Glomerular visceral epithelial cell (primary cell): ENCODE data around the gene ICAM2.

Experiments used
- DNase-seq: peaks from one replicate; pipeline ENCODE4 v3.0.0-alpha.2; 2016; ENCODE audit errors: extremely low spot score

The ICAM2 gene

DNA sequence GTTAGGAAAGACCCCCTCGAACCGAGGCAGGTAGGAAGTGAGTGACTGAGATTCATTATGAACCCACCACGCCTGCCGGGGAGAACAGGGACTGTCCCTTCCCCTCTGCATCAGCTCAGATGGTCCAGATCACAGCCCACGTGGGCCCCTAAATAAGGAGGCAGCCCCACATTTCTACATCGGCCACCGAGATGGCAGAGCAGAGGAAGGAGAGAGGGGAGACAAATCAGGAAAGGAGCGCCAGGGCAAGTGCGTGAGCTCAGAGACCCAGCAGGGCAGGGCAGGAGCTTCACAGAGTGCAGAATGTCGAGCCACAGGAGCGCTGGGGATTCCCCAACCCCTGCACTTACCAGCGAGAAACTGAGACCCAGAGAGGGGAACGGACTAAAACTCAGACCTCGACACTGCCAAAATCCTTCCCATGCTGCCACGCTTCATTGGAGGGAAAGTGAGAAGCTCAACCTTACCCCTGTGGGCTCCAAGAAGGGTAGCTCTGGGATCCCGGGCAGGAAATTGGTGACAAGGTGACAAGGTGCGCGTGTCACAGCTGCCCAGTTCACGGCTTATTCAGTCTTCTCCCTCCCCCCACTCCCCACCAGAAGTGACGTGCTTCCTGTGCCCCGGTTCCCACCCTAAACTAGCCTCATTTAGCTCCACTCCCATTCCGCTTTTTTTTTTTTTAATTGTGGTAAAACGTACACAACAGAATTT, at the start of gene ICAM2:
Gene ICAM2, minus strand, starts transcription at position 578 of the 711 bp plus-strand sequence. CDS start 13,942 bp downstream, outside the sequence.
- no peak for DNase-seq

DNA sequence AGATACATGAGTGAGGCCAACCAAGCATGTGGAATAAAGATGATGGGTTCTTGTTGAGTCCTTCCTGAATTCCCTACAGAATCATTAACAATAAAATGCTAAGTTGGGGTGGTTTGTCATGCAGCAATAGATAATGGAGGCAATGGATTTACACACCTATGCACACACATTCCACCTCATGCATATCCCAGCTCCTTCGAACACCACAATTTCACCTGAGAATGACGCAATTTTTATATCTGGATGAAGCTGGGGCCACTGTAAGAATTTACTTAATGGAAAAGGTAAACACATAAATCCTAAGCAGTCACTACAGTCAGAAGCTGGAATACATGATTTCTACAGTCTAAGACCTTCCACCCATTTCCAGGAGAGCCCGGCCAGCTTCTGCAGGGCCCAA, 49.8 kb upstream of the ICAM2 start:
- no peak for DNase-seq

DNA sequence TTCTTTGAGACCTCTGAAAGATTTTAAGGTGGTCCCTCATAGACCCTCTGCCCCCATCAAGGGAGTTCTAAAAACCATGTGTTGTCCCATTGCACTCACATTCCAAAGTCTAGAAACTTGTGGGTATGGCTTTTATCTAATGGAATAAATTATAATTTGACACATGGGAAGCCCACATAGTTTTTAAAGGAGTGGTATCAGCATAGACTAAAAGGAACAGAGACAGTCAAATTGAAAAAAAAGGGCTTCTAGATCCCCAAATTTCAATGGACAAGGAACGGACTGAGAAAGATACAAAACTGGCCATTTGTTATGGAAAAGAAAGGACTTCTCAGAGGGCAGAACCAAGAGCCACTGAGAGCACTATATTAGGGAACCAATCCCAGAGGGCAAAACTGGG, 48.7 kb upstream of the ICAM2 start:
- no peak for DNase-seq

DNA sequence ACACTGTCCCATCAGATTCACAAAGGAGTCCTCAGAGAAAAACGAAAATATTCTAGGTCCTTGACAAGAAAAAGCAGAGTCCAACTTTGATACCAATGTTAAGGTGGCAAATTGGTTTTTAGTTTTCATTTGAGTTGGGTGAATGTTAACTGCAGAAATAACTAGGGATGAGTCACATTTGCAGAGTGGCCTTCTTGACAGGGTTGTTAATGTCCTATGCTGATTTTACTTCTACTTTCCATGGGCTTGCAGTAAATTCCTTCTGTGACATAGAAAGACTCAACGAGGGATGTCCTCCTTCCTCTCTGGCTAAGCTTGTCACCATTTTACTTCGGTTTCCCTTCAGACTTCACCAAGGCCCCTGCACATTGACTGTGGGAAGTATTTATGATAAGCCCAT, 47.2 kb upstream of the ICAM2 start:
- DNase-seq = no peak

DNA sequence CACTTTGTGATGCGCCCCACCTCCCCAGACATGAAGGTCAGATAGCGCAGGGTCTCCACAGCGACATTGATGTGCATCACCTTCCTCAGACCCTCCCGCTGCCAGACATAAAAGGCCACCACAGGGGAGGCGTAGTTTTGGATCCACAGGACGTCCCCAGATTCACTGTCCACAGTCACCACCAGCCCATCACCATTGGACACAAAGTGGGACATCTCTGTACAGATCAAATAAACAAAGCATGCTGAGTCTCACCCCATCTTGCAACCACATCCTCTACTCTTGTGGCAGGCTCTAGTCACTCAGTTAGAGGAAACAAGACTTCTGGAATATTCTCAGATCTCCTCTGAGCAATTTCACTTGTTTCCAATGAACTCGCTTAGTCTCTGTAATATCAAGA, 46.3 kb upstream of the ICAM2 start:
- no peak for DNase-seq

DNA sequence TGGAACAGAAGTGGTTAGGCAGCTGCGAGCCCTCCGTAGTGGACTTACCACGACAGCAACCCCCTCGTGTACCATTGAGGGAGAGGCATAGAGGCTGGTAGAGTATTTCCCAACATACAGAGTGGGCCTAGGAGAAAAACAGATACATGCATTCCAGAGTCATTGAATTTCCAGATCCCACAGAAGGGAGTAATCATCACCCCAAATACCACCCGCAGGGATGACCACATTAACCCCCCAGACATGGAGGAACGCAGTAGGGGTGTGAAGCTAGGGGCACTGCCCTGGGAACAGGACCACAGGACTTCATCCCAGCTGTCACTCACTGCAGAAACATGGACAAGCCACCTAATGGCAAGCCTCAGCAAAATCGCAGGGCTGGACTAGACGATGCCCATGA, 44.7 kb upstream of the ICAM2 start:
- no peak for DNase-seq

DNA sequence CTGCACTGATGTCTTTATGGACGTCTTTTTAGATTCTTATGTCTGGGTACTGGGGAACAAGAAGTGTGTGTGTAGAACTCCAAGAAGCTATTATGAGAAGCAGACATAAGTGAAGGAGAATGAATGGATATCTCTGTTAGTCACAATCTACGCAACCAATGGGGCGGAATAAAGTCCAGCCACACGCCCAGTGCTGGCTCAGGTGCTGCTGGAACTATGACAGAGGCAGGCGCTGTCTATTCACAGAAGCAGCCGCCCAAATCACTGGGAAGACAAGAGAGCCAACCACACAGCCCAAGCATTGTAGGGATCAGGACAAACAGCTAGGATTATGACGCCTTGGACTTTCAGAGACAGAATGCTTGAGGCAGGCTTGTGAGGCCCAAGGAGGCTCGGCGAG, 43.9 kb upstream of the ICAM2 start:
- DNase-seq = no peak

DNA sequence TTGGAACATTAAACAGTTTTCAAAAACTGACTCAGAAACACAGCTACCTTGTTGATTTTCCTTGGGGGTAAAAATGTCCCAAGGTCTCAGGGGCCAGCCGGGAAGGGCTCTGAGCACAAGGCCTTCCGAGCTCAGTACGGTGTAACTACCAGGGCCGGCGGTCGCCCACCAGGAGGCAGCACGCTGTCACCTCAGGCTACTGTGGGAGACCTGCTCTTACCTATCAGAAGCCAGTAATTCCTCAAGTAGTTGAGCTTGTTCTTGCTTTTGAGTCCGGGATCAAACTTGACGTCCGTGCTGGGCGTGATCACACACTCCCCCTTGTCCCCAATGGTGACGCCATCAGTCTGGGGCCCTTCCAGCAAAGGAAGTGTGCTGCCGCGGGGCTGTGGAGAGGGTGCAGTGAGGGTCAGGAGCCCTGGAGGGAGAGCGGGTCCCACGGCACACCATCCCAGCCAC, 43.4 kb upstream of the ICAM2 start:
- peak; percentile 30 for DNase-seq

DNA sequence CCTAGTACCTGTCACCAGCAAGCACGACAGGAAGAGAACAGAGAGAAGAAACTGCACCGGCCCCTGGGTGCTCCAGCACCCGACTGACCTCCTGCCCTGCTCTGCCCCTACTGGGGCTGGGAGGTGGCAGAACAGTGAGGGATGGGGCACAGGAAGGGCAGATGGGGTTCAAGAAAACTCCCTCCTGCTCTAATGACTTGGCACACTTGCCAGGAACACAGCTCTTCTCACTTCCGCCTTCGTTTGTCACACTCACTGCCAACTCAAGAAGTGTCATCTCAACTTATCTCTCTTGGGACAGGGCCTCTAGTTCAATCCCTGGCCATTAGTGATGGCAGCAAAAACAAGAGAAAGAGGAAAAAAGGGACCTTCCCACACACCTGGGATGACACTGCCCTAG, 42.7 kb upstream of the ICAM2 start:
- no peak for DNase-seq

DNA sequence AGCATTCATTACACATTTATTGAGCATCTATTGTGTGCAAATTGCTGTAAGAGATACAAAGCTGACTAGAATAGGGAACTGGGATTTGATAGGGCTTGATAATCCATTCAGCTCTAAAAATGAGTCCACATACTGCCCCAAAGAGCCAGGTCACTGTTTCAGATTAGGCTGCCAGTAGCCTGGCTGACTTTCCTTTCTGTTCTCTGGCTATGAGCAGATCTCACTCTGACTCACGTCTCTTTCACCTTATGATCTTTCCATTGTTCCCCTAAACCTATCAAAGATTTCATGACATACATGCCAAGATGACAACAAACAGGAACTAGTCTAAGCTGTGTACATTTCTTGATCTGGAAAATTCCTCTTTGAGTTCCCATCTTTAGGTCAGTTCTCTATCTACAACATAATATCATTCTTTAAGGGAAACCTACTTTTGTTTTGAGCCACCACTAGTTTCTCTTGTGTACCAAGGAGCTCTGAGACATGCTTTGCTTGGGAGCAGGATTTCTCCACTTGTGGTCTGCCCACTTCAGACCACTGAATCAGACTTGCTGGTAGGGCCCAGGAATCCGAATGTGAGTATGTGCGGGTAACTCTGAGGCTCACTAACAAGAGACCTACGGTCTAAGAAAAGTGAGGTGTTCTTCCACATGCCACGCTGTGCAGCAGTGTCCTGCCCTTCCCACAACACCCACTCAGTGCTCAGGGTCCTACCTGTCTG, 40.9 kb upstream of the ICAM2 start:
- no peak for DNase-seq

DNA sequence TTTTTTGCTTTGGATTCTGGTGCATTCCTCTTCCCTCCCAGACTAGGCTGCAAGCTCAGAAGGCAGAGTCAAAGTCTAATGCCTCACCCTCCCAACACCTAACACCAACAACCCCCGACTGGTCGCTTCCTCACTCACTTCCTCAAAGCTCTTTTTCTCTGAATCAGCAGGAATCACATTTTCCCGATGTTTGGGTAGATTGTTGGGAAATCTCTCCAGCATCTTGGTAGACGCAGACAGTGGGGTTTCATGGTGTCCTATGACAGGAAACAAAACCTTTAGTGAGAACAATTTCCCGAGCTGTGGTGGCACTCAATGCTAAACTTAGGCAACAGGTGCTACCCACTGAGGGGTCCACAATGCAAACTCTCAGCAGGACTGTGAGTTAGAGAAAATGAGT, 39.9 kb upstream of the ICAM2 start:
- no peak for DNase-seq

DNA sequence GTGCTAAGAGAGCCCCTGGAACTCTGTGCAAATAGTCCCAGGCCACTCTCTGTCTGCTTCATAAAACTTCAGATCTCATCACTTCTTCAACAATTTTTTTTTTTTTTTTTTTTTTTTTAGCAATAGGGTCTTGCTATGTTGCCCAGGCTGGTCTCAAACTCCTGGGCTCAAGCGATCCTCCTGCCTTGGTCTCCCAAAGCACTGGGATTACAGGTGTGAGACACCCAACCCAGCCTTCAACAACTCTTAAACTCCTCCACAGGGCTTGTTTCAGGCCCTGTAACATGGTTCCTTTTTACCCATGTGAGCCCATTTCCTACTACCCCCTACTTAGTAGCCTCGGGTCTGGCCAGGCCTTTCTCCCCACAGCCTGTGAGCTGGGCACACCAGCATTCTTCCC, 39.3 kb upstream of the ICAM2 start:
- DNase-seq = no peak

DNA sequence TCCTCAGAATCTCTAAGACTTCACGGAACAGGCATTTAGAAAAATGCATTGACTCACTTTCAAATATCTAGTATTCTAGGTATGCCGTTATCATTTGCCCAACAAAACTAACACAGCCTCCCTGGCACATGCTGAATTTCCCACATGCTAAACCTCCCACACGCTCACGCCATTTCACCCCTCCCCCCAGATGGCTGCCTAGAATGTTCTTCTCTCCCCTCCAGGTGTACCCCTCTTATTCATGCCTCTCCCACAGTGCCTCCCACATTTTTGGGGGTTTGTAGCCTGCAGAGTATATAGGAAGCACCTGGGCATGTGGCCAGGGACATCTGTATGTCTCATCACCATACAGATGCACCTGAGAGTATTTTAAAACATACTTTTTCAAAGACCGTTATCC, 38.2 kb upstream of the ICAM2 start:
- DNase-seq = no peak

DNA sequence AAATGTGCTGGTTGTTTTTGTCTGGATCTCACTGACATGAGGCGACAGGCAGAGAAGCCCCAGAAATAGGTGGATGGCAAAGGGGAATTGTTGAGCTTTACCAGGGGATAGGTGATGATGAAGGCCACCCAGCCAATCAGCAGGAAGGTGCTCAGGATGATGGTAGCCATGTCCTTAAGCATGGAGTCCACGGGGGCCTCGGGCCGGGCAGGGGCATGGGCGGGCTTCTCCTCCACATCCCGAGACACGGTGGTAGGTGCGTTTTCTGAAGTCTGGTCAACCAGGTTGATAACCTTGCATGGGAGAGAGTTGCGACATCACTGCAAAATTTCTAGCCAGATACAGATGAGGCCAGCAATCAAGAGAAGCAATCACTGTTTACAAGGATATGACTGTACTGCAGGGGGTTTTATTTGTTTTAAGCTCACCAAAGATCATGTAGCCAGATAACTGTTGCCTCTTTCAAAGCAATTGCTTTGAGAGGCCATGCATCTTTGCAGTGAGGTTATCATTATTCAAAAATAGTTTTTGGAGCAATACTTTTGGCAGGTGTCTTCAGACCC, 37.3 kb upstream of the ICAM2 start:
- DNase-seq = no peak

DNA sequence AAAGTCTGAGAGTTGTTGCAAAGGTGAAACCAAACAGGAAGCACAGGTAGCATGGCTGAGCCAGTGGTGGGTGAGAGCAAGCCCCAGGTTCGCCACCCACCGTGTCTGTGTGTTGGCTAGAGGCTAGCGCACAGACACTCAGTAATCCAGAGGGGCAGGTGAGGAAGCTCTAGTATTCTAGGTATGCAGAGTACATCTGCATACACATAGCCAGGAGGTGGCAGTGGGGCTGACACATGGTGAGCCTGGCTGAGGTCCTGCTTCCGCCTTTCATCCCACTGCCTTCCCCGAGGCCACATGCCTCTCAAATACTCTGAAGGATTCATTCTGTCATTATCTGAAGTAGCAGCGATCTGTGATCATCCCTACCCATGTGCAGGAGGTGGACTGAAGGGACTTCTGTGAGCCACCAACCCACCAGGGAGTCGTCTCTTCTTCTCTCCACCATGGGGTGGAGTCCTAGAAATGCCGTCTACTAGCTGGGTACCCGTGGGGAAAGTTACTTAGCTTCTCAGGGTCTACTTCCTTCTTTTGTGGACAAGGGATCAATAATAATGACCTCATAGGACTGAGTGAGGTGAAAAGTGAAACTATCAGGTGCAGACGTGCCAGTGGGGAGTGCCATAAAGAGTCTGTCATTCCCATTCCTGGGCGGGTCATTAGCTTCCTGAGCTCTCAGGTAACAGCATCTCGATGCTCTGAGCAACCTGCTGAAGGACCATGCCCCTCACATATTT, 36.0 kb upstream of the ICAM2 start:
- no peak for DNase-seq

DNA sequence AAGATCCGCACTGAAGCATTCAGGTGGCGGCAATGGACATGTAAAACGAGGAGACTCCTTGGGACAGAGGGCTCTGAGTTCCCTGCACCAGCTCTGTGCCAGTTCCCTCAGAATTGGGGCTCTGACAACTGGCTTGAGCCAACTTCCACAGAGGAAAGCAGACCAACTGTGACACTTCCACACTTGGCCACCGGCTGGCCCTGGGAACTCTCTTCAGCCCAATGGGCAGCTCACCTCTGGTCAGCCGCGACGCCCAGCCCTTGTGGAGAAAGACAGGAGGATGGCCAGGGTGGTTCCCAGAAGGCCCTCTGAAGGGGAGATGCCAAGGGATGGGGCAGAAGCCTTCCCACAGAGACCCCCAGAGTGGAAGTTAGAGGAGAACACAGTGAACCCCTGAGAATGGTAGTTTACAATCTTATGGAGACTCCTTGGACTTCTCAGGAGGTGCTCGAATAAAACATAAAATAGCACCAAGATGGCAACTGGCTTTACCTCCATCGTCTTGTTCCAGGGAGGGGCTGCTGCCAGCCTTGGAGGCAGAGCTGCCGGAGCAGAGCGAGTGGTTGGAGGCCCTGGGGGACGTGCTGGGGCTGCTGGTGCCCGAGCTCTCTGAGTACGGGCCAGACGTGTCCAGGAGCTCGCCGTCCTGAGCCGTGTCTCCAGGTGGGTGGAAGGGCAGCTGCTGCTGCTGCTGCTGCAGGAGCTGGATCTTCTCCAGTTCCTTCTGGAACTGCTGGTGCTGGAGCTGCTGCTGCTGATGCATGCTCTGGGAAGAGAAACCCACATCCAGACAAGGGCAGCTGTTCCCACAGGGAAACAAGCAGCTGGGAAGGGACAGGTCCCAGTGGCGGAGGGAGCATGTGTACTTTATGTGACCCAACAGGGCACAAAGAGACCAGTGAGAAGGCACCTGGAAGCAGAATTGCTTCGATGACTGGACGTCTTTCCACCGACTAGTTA, 35.0 kb upstream of the ICAM2 start:
- no peak for DNase-seq

DNA sequence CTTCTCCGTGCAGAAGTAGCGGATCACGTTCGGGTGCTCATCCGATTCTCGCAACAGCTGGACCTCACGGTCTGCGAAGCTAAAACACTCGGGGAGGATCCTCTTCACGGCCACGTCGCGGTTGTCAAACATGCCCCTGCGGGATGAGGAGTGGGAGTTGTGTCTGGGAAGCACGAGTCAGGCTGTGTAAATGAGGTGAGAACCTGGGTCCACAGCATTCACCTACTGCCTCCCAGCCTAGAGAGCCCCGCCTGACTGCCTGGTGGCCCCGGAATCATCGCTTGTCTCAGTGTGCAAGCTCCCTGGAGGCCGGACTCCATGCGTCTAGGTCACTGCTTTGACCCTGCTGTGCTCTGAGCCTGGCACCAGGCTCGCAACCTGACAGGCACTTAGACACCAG, 33.9 kb upstream of the ICAM2 start:
- DNase-seq = no peak

DNA sequence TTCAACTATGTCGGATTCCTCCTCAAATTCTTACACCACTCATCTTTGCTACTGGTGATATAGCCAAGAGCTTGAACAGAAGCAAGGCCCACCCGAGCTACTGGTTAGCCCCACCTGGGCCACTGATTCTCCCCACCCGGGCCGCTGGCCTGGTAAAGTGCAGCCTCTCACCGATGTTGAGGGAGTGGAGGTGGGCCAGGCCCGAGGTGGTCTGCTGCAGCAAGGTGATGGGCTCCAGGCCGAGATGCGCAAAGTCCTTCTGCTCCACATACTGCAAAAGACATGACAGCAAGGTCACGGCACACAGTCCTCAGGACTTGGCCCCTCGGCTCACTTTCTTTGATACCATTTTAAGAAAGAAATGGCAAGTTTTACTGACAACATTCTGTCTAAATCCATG, 32.7 kb upstream of the ICAM2 start:
- no peak for DNase-seq

DNA sequence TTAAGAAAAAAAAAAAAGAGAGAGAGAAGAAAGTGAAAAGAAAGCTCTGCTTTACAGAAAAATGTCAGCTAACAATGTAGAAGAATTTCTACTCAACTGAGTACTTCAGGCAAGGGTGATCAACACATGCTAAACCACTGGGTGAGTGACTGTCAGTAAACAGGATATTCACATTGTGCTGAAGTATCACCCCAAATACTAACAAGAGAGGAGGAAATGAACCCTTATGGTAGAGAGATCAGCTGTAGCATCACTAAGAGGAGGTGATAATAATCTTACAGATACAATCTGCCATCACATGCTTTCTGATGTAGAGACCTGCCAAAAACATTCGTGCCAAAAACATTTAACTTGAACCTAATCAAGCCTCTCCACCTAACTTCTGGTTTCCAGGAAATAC, 30.7 kb upstream of the ICAM2 start:
- no peak for DNase-seq

DNA sequence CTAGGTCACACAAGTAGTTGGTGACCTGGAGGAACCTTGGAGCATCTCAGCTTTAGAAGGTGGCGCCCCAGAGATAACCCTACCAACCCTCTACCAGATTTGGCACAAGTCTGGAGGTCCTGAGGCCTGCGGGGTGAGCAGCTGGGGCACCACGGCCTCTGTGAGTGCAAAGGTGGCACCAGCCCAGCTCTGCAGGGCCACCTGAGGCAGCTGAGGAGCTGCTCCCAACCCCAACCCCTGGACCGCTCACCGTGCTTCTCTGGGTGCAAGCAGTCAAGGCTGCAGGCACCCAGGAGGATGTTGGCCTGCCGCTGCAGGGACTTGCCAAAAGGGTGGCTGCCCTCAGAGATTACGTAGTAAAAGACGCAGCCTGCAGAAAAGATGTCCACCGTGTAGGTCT, 28.4 kb upstream of the ICAM2 start:
- no peak for DNase-seq

DNA sequence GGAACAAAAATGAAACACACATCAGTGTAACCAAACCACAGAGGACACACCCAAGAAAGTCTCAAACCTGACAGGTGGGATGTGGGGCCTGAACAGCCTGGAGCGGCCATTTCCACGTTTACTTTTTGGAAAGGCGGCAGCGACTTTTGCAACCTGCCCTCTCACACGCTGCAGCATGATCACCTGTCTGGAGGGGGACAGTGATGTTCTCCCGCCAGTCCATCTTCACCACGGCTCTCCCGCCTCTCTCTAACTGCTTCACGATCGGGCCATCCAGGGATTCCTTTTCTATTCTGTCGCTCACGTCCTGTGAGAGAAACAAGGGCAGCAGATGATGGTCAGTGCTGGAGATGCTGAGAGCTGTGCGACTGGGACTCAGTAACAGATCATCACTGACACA, 24.7 kb upstream of the ICAM2 start:
- no peak for DNase-seq
